Adrenal gland (tissue), 12 donors: ENCODE results near the gene ALG12. TPM values are rescaled to one million over a fixed set of nuclear protein-coding genes. Genes with fewer than 3 reads are reported as not detected.
"Not testable (repeated sequence)": the region's sequence is repeated elsewhere in the genome, so short reads cannot be mapped to it uniquely, and the experiment has no call there.

Source experiments
- DNase-seq, 7 donors: peaks; one replicate each; pipeline ENCODE4 v3.0.0-alpha.2; 2019 to 2020
- H3K27ac ChIP-seq, 5 donors: fragments of 200-600 bp; sonication (generic) in 4 of 5; 1 replicate in 3 of 5; 2 replicates in 2 of 5; pipeline versions ENCODE4 v1.5.1 to v1.8.0; 2016 to 2020; ENCODE audit warnings: mild to moderate bottlenecking in 1 of 5
- H3K27me3 ChIP-seq: fragments of 200-600 bp; 2 replicates; pipeline ENCODE4 v1.8.0; 2021
- H3K36me3 ChIP-seq, 2 donors: fragments of 200-600 bp; replicated peaks in 1 of 2; 1 replicate in 1 of 2; 2 replicates in 1 of 2; pipeline versions ENCODE4 v1.5.1 to v1.8.0; 2018 to 2022
- H3K4me1 ChIP-seq, 2 donors: fragments of 200-600 bp; replicated peaks in 1 of 2; 1 replicate in 1 of 2; 2 replicates in 1 of 2; pipeline versions ENCODE4 v1.5.1 to v1.8.0; 2018 to 2021
- H3K4me3 ChIP-seq, 4 donors: fragments of 200-600 bp; sonication (generic) in 3 of 4; one replicate each; pipeline ENCODE4 v1.5.1; 2016 to 2018
- H3K9me3 ChIP-seq, 3 donors: fragments of 200-600 bp; sonication (generic) in 1 of 3; replicated peaks in 1 of 3; 1 replicate in 2 of 3; 2 replicates in 1 of 3; pipeline versions ENCODE4 v1.5.1 to v1.8.0; 2016 to 2021
- POLR2A ChIP-seq, 2 donors: fragments of 450-650 bp; IDR thresholded peaks; one replicate each; pipeline ENCODE4 v1.6.1; 2017; ENCODE audit warnings: antibody characterized with exemption in 2 of 2, mild to moderate bottlenecking in 2 of 2, moderate library complexity in 1 of 2
- WGBS, 4 donors: extraction: QIAGEN DNeasy Blood & Tissue Kit in 2 of 4; methylation state at CpG; one replicate each; pipeline versions ENCODE4 v1.1.5 to v1.1.7; 2013 to 2017; 5-methylcytosine and 5-hydroxymethylcytosine counted together
- intact Hi-C, 2 donors: fragments of 100-400 bp; cut with DNase I; formaldehyde crosslinking; loops; one replicate each; pipeline versions ENCODE4 v1.14.1 to v1.15.0; 2022 to 2023
- polyA plus RNA-seq, 3 donors: library from polyadenylated mRNA; stranded (reverse); fragments of 200-250 nt in 2 of 3; fragments of 350-450 nt in 1 of 3; fragmentation: Illumina TruSeq in 1 of 3; extraction: RNeasy Lipid Tissue Mini Kit (QIAGEN cat#74804) in 1 of 3; gene quantifications; one replicate each; pipeline ENCODE4 v1.2.3, GENCODE V29; 2013 to 2014
- total RNA-seq, 9 donors: library from RNA; depleted of rRNA in 4 of 9; stranded (reverse); fragments of >200 nt in 4 of 9; fragments of 120-200 nt in 1 of 9; fragmentation: NEBNext Ultra II Directional in 1 of 9; extraction: Animal tissue kit (Norgen Biotek cat#: 25700) in 1 of 9; gene quantifications; one replicate each; pipeline versions ENCODE4 v1.1.0 to v1.2.4, GENCODE V29; 2013 to 2023
- TF ChIP-seq, protein P1 (sequence below), 6 experiments: fragments of 450-650 bp in 4 of 6; fragments of 200-600 bp in 2 of 6; sonication (generic) in 1 of 6; IDR thresholded peaks; 1 replicate in 5 of 6; 2 replicates in 1 of 6; pipeline versions ENCODE4 v1.5.1 to v1.8.0; 2016 to 2021; ENCODE audit warnings: antibody characterized with exemption in 6 of 6, mild to moderate bottlenecking in 2 of 6, moderate library complexity in 1 of 6
- donor health status: healthy with polysubstance abuse.
- donor health status: Bipolar disorder and iron deficiency.
- donor health status: DM: yes; HTN: yes; CAD: no.
- donor health status: DM: no; HTN: no; CAD: no.
- donor health status: DM: no; HTN: no; CAD: no.
- donor health status: DM: yes; HTN: yes; CAD: no.

Gene ALG12
- total and polyA plus RNA-seq, 12 donors: 6.4 to 33.6 (median 18.9) TPM

DNA sequence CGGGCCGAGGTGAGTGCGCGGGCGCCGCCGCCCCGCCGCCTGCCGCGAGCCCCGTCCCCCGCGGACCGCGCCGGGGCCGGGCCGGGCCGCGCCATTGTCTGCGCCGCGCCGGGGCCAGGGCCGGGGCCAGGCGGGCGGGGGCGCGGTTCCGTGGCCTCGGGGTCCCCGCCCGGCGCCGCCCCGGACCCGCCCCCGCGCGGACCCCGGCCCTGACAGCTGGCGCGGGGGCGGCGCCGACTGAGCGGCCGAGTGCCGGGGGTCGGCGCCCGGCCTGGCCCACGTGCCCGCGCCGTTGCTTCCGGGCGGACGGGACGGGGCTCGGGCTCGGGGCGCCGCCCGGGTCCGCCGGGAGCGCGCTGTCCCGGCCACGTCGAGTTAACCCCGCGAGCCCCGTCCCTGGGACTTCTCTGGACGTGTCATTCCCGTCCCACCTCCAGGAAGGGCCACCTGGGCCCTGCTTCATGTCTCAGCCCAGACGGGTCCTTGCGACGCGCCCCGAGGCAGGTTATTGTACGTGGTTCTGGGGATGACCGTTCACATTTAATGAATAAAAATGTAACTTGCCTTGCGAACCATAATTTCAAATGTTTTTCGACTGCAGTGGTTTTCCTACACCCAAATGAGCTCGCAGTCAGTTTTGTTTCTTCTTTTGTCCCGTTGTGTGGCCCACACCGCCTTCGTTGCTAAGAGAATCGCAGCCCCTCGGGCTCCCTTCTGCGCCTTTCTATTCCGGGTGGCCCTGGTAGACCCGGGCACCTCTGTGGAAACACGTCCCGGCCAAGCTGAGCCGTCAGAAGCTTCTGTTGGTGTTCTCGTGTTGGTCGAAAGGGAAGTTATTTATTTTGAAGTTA lies 64.0 kb downstream of the ALG12 start:
- 3 to 12% (median 5%) methylated on average over 21 to 100 of the region's 101 CpGs for WGBS, 4 donors
- peak overlapping the region in 3 of 4 donors; percentile 13 to 82 (median 27) for H3K4me3 ChIP-seq
- H3K27me3 ChIP-seq: peaks cover 10% of the 10 kb centered on the region
- intact Hi-C loops: loop anchor here (10.0 kb wide), 1 partner anchor 61 kb away; the partner anchor contains the start of genes ALG12 (in 2 of the 2) and CRELD2 (in 2 of the 2)
- TF ChIP-seq, protein P1, sequence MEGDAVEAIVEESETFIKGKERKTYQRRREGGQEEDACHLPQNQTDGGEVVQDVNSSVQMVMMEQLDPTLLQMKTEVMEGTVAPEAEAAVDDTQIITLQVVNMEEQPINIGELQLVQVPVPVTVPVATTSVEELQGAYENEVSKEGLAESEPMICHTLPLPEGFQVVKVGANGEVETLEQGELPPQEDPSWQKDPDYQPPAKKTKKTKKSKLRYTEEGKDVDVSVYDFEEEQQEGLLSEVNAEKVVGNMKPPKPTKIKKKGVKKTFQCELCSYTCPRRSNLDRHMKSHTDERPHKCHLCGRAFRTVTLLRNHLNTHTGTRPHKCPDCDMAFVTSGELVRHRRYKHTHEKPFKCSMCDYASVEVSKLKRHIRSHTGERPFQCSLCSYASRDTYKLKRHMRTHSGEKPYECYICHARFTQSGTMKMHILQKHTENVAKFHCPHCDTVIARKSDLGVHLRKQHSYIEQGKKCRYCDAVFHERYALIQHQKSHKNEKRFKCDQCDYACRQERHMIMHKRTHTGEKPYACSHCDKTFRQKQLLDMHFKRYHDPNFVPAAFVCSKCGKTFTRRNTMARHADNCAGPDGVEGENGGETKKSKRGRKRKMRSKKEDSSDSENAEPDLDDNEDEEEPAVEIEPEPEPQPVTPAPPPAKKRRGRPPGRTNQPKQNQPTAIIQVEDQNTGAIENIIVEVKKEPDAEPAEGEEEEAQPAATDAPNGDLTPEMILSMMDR (IDR thresholded peaks at IDR 0.05): no peak
- no peak for TF ChIP-seq POLR2A (IDR thresholded peaks at IDR 0.05)
- peak in 6 of 7 donors; percentile 25 to 50 (median 44) for DNase-seq
- peak overlapping the region in 3 of 5 donors; percentile 49 to 96 (median 61) for H3K27ac ChIP-seq
- no peaks in the 10 kb centered on the region for H3K9me3 ChIP-seq
- no peaks in the 10 kb centered on the region for H3K36me3 ChIP-seq
- H3K4me1 ChIP-seq: peaks cover 14 to 32% of the 10 kb centered on the region in 2 donors

DNA sequence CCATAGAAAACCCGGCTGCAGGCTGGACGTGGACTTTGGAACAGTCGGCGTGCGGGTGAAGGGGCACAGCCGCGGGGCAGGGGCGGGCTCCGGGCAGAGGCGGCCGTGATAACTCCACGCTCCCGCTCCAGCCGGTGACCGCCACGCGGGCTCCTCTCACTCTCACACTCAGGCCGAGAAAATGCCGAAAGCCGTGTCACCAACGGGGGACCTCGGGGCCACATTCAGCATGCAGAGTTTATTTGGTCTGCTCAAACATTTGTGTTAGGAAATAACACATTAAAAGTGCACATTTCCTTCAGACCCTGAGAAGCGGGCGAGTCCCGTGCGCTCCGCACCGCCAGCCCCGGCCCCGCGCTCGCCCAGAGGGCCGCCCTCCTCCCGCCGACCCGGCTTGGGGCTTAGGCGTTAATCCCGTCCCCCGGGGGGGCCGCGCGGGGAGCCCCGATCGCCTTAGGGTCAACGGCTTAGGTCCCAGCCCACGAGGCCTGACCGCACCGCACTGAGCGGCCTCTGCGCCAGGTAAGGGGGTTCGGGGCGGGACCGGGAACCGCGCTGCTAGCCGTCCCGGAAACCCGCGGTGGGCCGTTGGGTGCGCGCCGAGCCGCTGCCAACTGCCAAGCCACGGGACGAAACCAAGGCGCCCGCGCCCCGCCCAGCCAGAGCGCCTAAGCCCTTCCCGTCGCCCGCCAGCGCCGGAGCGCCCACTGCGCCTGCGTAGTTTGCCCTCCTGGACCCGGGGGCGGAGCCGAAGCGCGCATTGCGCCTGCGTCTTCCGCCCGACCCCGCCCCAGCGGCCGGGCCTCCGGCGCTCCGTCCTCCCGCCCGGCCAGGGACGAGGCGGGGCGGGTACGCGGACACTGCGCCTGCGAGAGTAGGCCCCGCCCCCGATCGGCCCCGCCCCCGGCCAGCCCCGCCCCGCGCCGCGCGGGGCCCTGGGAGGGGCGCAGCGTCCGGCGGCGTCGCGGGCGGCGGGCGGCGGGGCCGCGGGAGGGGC lies 65.0 kb downstream of the ALG12 start, which contains the start of gene ZBED4:
Gene ZBED4, plus strand, starts transcription at position 947 of the 997 bp plus-strand sequence. CDS start 29,819 bp downstream, outside the sequence.
- Histone ChIP-seq H3K4me3 (peak within 1 kb of the TSS in 3 of 4 donors; percentile 22 to 82 (median 73)), H3K27ac (peak within 1 kb of the TSS; percentile 62 to 96 (median 84)), H3K36me3 (no peaks in the 10 kb centered on the region), H3K27me3 (peaks cover 20% of the 10 kb centered on the region), H3K4me1 (peaks cover 25 to 42% of the 10 kb centered on the region in 2 donors), H3K9me3 (no peaks in the 10 kb centered on the region)
- WGBS, 4 donors: 0 to 1% (median 1%) methylated on average over 20 to 113 of the region's 127 CpGs
- peak; percentile 96 to 98 (median 97) for DNase-seq
- TF ChIP-seq POLR2A (IDR thresholded peaks at IDR 0.05): peak; percentile 60 to 74
- TF ChIP-seq, protein P1 (IDR thresholded peaks at IDR 0.05): no peak
- intact Hi-C loops: loop anchor here (10.0 kb wide), 1 partner anchor 62 kb away; the partner anchor contains the start of genes ALG12 (in 2 of the 2) and CRELD2 (in 2 of the 2)

DNA sequence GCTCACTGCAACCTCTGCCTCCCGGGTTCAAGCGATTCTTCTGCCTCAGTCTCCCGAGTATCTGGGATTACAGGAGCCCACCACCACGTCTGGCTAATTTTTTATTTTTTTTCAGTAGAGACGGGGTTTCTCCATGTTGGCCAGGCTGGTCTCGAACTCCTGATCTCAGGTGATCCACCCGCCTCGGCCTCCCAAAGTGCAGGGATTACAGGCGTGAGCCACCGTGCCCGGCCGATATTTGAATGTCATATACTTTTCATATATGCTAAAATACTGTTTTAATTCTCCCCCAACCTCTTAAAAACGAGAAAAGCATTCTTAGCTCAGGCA lies 65.7 kb downstream of the ALG12 start:
- peak overlapping the region in 4 of 5 donors; percentile 62 to 96 (median 88) for H3K27ac ChIP-seq
- WGBS, 4 donors: 52 to 61% (median 57%) methylated on average over 13 of the region's 13 CpGs

DNA sequence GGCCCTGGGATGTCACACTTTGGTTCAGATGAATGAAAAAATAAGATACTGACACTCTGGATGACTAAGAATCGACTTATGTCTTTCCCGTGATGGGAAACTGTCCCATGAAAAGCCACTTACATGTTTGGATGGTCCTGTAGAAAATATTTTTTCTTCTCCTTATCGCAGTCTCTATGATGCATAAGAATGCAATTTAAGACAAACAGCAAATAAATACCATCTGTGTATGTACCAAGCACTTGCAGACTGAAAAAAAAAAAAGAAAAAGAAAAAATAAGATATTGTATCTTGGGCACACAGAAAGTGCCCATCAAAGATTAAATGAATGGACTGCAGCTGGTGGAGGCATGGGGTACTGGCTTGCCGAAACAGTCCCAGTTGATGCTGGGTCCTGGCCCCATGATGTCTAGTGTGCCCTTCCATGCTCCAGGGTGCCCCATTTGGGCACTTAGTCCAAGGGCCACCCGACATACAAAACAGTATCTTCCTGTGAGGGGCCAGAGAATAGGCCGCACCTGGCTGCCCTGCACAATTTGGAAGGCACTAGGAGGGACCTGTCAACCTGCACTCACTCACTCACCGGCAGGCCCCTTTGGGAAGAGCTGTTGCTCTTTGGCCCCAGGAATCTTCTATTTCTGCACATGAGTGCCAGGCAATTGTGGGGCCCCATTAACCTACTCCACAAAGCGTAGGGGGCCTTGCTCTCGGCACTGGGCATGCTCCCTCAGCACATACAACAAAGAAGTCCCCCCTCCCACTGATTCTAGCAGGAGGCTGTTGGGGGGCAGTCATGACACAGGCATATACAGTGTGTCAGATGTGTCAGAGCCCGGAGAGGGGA lies 67.1 kb downstream of the ALG12 start:
- H3K4me1 ChIP-seq: peaks cover 21 to 40% of the 10 kb centered on the region in 2 donors
- 80 to 85% (median 81%) methylated on average over 8 to 10 of the region's 10 CpGs for WGBS, 4 donors
- no peak for TF ChIP-seq POLR2A (IDR thresholded peaks at IDR 0.05)
- TF ChIP-seq, protein P1 (IDR thresholded peaks at IDR 0.05): no peak
- H3K9me3 ChIP-seq: no peaks in the 10 kb centered on the region
- H3K4me3 ChIP-seq: no peak overlapping the region
- no peak overlapping the region for H3K27ac ChIP-seq
- DNase-seq: no peak
- H3K27me3 ChIP-seq: peaks cover 21% of the 10 kb centered on the region
- no peaks in the 10 kb centered on the region for H3K36me3 ChIP-seq
- intact Hi-C loops: loop anchor here (10.0 kb wide), 1 partner anchor 64 kb away; the partner anchor contains the start of genes ALG12 (in 2 of the 2) and CRELD2 (in 2 of the 2)

More for the DNA sequence above, 65.7 kb downstream of the ALG12 start:
- Histone ChIP-seq H3K27me3 (peaks cover 21% of the 10 kb centered on the region), H3K4me1 (peaks cover 25 to 42% of the 10 kb centered on the region in 2 donors), H3K4me3 (peak overlapping the region in 2 of 4 donors; percentile 69 to 73)
- intact Hi-C loops: loop anchor here (10.0 kb wide), 1 partner anchor 62 kb away; the partner anchor contains the start of genes ALG12 (in 2 of the 2) and CRELD2 (in 2 of the 2)
- H3K36me3 ChIP-seq, H3K9me3 ChIP-seq, DNase-seq: not testable (repeated sequence)
